ENCODE data around the gene DBR1.

DNA sequence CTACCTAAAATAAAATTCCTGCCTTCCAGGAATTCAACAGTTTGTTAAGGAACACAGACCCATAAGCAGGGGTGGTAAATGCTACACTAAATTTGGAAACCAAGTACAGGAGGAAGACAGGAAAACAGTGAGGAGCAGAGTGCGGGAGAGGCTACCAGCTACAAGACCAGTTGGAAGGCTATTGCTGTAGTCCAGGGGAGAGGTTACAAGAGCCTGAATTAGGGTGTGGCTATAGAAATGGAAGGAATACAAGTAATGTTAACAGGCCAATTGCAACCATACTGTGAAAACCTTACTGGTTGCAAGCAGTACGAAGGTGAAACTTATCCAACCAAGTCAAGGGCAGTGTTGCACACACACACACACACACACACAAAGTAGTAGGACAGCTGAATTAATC, 11.5 kb upstream of the DBR1 start:
- no peak for TF ChIP-seq EZH2 (IDR thresholded peaks at IDR 0.05; ENCODE audit: insufficient read depth, poor library complexity, severe bottlenecking)
- TF ChIP-seq EZH2phosphoT487 (IDR thresholded peaks at IDR 0.05; ENCODE audit: insufficient read depth, low read depth) = no peak
